Large intestine (tissue), 3 donors: Measurements from ENCODE around the gene OBP2A. TPM values are rescaled to one million over a fixed set of nuclear protein-coding genes. Genes with fewer than 3 reads are reported as not detected.

Experiments
- DNase-seq, 2 donors: peaks; one replicate each; pipeline versions ENCODE4 v3.0.0 to v3.0.0-alpha.2; 2013
- H3K27ac ChIP-seq: one replicate; pipeline ENCODE4 v1.5.1; 2013; ENCODE audit warnings: low read length
- H3K27me3 ChIP-seq: 2 replicates; pipeline ENCODE4 v1.6.1; 2013; ENCODE audit warnings: low read length; ENCODE audit not compliant: control insufficient read depth, insufficient read depth
- H3K36me3 ChIP-seq: 2 replicates; pipeline ENCODE4 v1.6.1; 2013; ENCODE audit warnings: low read length; ENCODE audit not compliant: control insufficient read depth, insufficient read depth
- H3K4me1 ChIP-seq: one replicate; pipeline ENCODE4 v1.6.1; 2013; ENCODE audit warnings: low read length; ENCODE audit not compliant: control insufficient read depth, insufficient read depth
- H3K4me3 ChIP-seq: one replicate; pipeline ENCODE4 v1.5.1; 2013; ENCODE audit warnings: low read length
- H3K9me3 ChIP-seq: one replicate; pipeline ENCODE4 v1.6.1; 2013; ENCODE audit warnings: mild to moderate bottlenecking, low read depth, low read length, moderate library complexity; ENCODE audit not compliant: control insufficient read depth
- WGBS: methylation state at CpG from one replicate; pipeline ENCODE4 v1.1.5; 2013; ENCODE audit warnings: low lambda C conversion rate; ENCODE audit not compliant: insufficient coverage; 5-methylcytosine and 5-hydroxymethylcytosine counted together
- polyA plus RNA-seq: library from polyadenylated mRNA; unstranded; fragments of 120-200 nt; gene quantifications from one replicate; pipeline ENCODE4 v1.2.1, GENCODE V29; 2013

OBP2A gene
- polyA plus RNA-seq, 1 donor = not detected

DNA sequence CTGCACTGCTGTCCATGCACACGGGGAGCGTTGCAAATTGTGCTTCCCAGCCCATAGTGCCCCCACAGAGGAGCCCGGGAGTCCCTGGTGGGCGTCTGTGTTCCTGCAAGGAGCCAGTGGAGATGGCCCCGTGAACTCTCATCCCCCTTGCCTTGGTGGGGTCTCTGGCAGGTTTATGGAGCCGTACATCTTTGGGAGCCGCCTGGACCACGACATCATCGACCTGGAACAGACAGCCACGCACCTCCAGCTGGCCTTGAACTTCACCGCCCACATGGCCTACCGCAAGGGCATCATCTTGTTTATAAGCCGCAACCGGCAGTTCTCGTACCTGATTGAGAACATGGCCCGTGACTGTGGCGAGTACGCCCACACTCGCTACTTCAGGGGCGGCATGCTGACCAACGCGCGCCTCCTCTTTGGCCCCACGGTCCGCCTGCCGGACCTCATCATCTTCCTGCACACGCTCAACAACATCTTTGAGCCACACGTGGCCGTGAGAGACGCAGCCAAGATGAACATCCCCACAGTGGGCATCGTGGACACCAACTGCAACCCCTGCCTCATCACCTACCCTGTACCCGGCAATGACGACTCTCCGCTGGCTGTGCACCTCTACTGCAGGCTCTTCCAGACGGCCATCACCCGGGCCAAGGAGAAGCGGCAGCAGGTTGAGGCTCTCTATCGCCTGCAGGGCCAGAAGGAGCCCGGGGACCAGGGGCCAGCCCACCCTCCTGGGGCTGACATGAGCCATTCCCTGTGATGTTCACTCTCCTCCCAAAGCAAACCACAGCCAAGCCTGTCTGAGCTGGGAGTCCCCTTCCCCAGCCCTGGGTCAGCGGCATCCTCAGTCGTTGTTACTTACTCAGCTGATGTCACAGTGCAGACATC lies 42.3 kb upstream of the OBP2A start:
- no peaks in the 10 kb centered on the region for H3K9me3 ChIP-seq
- peaks cover 35% of the 10 kb centered on the region for H3K36me3 ChIP-seq
- H3K27me3 ChIP-seq = no peaks in the 10 kb centered on the region
- no peak overlapping the region for H3K4me3 ChIP-seq
- no peak overlapping the region for H3K27ac ChIP-seq
- WGBS = no CpG with 5 or more reads among the region's 41 CpGs
- no peak for DNase-seq
- H3K4me1 ChIP-seq = peaks cover 10% of the 10 kb centered on the region

DNA sequence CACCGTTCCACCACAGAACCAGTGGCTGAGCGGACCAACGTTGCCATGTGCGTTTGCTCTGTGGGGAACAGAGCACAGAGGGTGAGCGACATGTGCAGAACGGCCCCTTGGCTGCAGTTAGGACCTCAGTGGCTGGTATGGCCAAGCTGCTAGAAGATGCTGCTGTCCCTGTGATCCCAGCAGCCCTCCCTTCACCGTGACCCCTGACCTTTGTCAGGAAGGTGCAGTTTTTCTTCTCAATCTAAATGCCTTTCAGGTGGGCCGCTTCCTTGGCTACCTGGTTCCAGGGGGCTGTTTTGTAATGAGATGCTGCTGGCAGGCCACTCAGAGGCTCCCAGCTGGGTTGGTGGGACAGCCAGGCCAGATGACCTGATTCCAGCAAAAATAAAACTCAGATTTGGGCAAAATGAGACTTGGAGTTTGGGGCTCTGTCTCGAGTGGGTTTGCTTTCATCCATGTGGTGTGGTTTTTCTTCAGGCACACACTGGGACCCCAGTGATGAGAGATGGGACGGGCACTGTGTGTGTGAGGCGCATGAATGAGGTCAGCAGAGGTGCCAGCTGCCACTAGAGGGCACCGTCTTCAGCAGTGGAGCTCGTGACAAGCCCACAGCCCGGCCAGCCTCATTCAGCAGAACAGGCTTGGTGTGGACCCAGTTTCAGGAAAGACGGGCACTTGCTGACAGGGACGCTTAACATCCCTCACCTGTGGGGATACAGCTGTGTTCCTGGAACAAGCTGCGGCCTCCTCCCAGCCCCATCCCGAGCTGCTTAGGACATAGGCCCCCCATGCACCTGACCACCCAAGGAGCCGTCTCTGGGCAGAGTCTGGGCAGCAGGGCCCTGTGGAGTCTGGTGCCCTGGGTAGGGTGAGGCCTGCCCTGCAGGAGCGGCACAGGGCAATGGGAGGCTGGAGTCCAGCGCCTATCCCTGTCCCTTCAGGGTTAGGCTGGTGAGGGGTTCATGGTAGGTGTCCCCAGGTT lies 41.4 kb upstream of the OBP2A start:
- Histone ChIP-seq H3K27ac (no peak overlapping the region), H3K36me3 (peaks cover 35% of the 10 kb centered on the region), H3K27me3 (no peaks in the 10 kb centered on the region), H3K4me3 (no peak overlapping the region), H3K4me1 (peaks cover 9% of the 10 kb centered on the region), H3K9me3 (no peaks in the 10 kb centered on the region)
- peak; percentile 28 to 35 for DNase-seq
- no CpG with 5 or more reads among the region's 21 CpGs for WGBS

DNA sequence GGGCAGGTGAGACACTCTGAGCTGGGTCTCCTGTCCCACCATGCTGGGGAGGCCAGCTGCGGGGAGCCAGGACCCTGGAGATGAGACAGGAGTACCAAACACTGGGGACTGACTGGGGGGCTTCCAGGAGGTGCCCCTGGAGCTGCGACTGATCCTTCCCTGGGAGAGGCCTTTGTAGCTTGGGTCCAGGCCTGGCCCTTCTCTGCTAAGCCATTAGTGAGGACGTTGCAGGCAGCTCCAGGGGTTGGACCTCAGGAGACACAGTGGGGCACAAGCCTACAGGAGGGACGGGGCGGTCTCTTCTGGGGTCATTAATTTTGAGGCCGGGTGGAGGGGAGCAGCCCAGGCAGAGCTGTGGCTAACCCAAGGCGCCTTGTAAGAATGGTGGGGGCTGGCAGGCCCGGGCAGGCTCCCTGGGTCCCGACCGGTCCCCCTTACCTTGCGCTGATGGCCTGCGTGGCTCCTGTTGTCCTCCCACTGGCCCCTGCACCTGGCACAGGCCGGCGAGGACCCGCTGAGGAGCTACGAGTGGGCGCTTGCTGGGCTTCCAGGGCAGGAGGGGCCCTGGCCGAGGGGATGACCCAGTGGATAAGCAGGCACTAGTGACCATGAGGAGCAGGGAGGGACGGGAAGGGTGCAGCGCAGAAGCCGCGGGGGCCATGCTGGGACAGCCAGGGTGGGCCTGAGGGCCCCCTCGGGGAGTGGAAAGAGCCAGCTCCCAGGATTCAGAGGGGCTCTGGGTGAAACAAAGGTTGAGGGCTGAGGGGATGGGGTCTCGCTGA lies 40.3 kb upstream of the OBP2A start:
- H3K27me3 ChIP-seq = no peaks in the 10 kb centered on the region
- peaks cover 8% of the 10 kb centered on the region for H3K4me1 ChIP-seq
- no peaks in the 10 kb centered on the region for H3K9me3 ChIP-seq
- no peak overlapping the region for H3K4me3 ChIP-seq
- no peak for DNase-seq
- no CpG with 5 or more reads among the region's 24 CpGs for WGBS
- no peak overlapping the region for H3K27ac ChIP-seq
- peaks cover 35% of the 10 kb centered on the region for H3K36me3 ChIP-seq

DNA sequence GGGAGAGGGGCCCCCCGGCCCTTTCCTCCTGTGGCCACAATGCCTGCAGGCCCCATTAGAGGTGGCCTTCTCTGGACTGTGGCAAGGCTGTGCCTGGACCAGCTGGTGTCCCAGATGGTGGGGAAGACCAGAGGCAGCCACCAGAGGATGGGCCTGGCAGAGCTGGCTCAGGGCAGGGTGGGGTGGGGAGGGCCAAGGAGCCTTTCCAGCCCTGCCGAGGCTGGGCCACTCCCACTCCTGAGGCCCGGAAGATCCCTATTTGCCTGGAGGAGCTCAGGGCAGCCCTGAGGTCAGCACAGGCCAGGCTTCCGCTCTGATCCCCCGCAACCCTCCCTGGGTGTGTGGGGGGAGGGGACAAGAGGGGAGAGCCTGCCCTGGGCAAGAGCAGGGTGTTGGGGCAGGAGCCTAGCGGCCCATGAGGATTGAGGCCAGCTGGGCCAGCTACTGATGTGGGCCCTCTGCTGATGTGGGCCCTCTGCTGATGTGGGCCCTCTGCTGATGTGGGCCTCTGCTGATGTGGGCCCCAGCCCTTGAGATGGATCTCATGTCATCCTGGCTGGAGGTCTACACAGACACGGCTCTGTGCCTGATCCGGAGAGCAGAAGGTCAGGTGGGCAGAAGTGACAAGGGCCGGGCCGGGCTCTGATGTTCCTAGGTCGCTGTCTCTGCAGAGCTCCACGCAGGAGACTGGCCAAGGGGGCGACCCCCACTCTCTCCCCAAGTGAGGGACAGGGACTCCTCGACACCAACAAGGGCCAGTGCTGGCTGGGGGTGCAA lies 39.4 kb upstream of the OBP2A start:
- no CpG with 5 or more reads among the region's 14 CpGs for WGBS
- DNase-seq = no peak
- Histone ChIP-seq H3K4me3 (no peak overlapping the region), H3K36me3 (peaks cover 35% of the 10 kb centered on the region), H3K4me1 (peaks cover 6% of the 10 kb centered on the region), H3K27ac (no peak overlapping the region), H3K9me3 (no peaks in the 10 kb centered on the region), H3K27me3 (no peaks in the 10 kb centered on the region)

DNA sequence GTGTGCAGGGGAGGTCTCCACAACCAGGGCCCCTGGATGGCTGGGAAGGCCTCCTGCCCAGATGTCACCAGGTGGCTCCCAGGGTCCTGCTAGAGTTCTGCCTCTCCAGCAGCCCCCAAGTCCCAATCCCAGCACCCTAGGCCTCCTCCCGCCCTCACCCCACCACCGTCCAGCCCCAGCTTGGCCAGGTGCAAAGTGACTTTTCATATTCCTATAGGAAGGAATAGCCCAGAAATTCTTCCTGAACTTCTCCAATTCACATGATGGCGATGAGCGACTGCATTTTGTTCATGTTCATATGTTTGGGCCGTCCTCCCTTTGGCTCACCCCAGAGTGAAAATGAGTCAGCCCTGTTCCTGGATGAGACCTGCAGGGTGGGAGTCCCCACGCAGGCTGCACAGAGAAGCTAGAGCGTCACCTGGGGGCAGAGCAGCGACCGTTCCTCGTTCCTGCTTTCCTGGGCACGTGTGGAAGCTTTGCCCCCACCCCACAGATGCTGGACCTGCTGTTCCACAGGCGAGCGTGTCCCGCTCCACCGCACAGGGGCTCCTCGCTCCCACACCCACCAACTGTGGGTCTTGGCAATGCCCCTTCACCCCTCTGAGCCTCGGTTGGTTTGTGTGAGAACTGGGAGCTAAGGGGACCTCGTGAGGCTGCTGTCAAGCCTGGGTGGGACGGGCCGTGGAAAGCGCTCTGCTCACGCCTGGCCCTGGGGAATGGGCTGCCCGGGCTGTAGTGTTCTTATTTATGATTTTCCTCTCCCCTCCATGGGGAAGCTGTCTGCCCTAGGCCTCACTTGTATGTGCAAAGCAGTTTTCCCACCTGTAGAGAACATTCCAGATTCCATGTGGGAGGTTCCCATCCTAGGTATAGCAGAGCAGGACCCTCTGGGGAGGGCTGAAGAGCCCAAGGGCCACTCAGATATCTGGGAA lies 38.6 kb upstream of the OBP2A start:
- WGBS = 100% methylated on average over 2 of the region's 23 CpGs
- no peak for DNase-seq

DNA sequence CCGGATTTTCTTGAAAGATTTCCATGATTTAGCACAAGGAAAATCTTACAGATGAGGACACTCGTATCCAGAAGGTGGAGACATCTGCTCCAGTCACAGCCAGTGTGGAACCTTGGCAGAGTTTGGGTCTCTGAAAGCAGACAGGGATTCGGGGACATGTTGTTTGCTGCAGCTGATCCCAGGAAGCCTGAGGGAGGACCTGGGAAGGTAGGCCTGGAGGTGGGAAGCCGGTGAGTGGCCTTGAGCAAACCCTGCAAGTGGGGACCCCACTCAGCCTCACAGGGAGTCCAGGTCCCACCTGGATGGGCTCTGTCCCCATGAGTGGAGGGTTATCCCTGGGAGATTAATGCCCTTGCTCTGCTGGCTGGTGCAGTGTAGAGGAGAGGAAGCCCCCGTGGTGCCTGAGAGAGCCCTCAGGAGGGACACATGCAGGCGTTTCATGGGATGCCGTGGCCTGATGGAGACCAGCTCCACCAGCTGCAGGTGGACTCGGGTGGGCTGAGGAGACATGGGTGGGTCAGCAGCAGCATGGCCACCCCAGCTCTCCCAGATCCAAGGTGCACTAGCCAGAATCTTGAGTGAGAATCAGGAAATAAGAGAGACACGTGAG lies 37.6 kb upstream of the OBP2A start:
- no peaks in the 10 kb centered on the region for H3K4me1 ChIP-seq
- H3K27me3 ChIP-seq = no peaks in the 10 kb centered on the region
- no CpG with 5 or more reads among the region's 9 CpGs for WGBS
- DNase-seq = no peak
- H3K4me3 ChIP-seq = no peak overlapping the region
- H3K27ac ChIP-seq = no peak overlapping the region
- H3K9me3 ChIP-seq = no peaks in the 10 kb centered on the region
- H3K36me3 ChIP-seq = peaks cover 20% of the 10 kb centered on the region

More for the DNA sequence above, 38.6 kb upstream of the OBP2A start:
- H3K36me3 ChIP-seq = peaks cover 28% of the 10 kb centered on the region
- H3K27me3 ChIP-seq = no peaks in the 10 kb centered on the region
- no peaks in the 10 kb centered on the region for H3K9me3 ChIP-seq
- H3K4me3 ChIP-seq = no peak overlapping the region
- no peak overlapping the region for H3K27ac ChIP-seq
- H3K4me1 ChIP-seq = no peaks in the 10 kb centered on the region

DNA sequence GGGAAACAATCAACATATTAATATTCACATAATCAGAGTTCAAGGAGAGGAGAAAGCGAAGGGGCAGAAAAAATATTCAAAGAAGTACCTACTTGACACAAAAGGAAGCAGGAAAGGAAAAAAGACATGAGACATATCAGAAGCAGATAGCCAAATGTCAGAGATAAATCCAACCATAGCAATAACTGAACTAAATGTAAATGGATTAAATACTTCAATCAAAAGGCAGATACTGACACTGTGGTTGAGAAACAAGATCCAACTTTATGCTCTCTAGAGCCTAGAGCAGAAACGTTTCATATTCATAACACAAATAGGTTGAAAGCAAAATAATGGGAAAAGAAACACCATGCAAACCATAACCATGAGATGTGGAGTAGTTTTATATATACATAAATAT lies 36.5 kb upstream of the OBP2A start:
- no peaks in the 10 kb centered on the region for H3K4me1 ChIP-seq
- H3K9me3 ChIP-seq = no peaks in the 10 kb centered on the region
- DNase-seq = no peak
- H3K27ac ChIP-seq = no peak overlapping the region
- H3K4me3 ChIP-seq = no peak overlapping the region
- 100% methylated on average over 1 of the region's 2 CpGs for WGBS
- H3K27me3 ChIP-seq = no peaks in the 10 kb centered on the region
- peaks cover 9% of the 10 kb centered on the region for H3K36me3 ChIP-seq

DNA sequence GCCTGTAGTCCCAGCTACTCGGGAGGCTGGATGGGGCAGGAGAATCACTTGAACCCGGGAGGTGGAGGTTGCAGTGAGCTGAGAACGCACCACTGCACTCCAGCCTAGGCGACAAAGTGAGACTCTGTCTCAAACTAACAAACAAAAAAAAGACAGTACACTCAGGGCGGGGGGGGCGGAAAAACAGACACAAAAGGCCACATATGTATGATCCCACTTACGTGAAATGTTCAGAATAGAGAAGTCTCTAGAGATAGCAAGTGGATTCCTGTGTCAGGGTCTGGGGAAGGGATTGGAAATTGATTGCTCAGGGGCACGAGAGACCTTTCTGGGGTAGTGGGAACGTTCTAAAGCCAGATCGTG lies 33.7 kb upstream of the OBP2A start:
- Histone ChIP-seq H3K36me3 (no peaks in the 10 kb centered on the region), H3K27ac (no peak overlapping the region), H3K4me1 (no peaks in the 10 kb centered on the region), H3K27me3 (no peaks in the 10 kb centered on the region), H3K9me3 (no peaks in the 10 kb centered on the region), H3K4me3 (no peak overlapping the region)
- WGBS = 62% methylated on average over 2 of the region's 10 CpGs
- no peak for DNase-seq
